Hindlimb muscle (tissue), 1 donor: ENCODE data around the gene GSDME. TPM values are rescaled to one million over a fixed set of nuclear protein-coding genes. Genes with fewer than 3 reads are reported as not detected.
A peak's percentile ranks its signal among the peaks of the same experiment; 100 is the strongest.
"Not testable (repeated sequence)": the region's sequence is repeated elsewhere in the genome, so short reads cannot be mapped to it uniquely, and the experiment has no call there.

ENCODE experiments used
- DNase-seq: peaks from one replicate; pipeline ENCODE4 v3.0.0-alpha.2; 2013
- polyA plus RNA-seq: library from polyadenylated mRNA; unstranded; fragments of 120-200 nt; gene quantifications from one replicate; pipeline ENCODE4 v1.2.1, GENCODE V29; 2013; ENCODE audit not compliant: insufficient read length

The GSDME gene
- polyA plus RNA-seq = 8.0 TPM

DNA sequence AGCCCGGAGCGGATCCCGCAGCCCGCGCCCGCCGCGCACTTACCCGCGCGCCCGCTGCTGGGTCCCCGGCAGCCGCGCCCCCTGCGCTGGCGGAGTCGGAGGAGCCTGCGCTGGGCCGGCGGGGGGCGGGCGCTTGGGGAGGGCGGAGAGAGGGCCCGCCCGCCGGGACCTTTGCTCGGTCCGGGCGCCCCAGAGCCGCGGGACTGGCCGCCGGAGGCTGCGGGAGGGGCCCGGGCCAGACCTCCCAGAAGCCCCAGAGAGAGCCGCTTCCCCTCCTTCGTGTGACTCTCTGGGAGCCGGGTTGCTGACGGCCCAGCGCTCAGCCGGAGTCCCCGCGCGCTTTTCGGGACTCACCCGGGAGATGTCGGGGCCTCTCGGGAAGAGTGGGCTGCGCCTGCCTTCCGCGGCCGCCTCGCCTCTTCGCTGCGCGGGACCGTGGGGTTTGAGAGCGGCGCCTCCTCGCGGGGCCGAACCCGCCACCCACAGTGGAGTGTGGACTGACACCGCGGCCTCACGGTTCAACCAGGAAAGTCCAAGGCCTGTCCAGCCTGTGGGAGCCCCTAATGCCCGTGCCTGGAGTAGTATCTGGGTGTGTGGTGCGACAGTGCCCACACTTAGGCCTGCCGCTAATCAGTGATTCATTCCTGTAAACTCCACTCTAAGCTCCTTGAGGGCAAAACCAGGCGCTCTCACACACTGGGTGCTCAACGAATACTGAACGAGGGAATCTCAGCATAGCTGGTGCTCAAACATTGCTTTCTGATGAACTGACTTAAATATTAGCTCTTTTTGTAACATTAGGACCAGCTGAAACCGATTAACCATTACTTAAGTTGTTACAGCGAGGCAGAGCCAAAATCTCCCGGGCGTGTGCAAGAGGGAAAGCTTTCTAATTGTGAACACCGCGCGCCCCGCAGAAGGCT lies at the start of gene GSDME:
GSDME (minus strand) TSS at position 112 of the 923 bp plus-strand sequence. CDS start 7,690 bp downstream, outside the sequence.
- no peak for DNase-seq

DNA sequence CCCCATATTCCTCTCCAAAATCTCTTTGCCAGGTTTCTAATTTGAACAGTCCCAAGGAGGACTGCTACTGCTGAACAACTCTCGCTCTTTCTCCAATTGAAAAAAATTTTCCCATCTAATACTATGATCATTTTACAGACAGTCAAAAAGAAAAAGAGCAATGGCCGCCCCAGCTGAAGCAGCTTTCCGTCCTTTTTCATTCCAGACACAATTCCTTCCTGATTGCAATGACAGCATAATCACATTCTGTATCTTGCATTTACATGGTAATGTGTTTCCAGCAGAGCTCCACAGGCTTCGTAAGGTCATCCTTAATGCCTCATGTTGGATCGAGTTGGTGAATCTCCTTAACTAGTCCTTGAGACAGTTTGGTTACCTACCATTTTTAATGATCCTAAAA lies 45.0 kb upstream of the GSDME start:
- DNase-seq = no peak

DNA sequence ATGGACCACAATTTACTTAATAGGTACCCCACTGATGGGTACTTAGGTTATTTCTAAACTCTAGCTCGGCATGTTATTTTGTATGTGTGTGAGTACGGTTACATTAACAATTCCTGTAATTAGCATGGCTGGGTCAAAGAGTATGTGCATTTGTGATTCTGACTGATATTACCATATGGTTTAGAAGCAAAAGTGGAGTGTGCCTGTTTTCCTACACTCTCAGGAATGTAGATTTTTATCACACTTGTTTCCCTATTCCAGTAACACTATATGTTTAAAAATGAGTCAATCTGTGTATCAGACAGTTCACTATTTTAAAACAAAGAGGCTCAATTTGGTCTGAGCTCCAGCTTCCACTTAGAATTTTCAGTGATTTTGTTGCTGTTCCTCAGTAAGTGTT lies 44.6 kb upstream of the GSDME start:
- no peak for DNase-seq

DNA sequence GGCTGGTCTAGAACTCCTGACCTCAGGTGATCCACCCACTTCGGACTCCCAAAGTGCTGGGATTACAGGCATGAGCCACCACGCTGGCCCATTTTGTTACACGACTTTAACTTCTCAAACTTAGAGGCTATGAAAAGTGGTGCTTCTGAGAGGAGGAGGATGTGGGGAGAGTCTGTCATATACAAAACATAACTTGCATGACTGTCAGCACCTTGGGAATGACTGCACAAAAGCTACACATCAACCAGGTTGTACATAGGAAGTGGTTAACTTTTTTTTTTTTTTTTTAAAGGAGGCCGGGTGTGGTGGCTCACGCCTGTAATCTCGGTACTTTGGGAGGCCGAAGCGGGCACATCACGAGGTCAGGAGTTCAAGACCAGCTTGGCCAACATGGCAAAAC lies 43.4 kb upstream of the GSDME start:
- no peak for DNase-seq

DNA sequence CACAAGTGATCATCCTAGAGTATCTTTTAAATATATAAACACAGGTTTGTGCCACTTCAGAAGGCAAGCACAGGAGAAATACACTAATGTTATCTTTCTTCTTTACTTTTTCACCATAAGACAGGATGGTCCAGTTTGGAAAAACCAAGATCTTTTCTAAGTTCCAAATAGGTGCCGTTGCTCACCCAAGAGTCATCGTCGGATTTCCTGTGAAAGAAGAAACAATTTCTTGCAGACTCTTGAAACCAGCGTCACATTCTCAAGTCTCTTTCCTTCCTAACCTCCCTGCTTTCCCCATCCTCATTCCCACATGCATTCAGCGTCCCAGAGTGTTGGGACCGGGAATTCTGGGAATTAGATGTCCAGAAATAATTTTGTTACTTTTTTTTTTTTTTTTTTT lies 42.8 kb upstream of the GSDME start:
- DNase-seq = no peak

DNA sequence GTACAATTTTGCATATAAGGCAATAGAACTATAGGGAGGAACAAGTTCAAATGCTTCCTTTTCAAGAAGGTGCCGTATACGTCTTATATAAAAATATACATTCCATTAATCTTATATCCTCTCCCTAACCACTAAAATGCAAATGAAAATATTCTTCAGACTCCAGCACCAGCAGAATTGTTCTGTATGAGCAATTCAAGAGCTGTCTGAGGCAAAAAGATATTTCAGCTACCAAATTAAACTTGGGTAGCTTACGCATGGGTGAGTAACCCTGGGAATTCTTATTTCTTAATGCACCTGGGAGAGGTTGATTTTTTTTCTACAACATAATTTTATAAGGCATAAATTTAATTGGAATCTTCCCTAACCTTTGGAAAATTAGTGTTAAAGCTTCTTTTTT lies 42.2 kb upstream of the GSDME start:
- no peak for DNase-seq

DNA sequence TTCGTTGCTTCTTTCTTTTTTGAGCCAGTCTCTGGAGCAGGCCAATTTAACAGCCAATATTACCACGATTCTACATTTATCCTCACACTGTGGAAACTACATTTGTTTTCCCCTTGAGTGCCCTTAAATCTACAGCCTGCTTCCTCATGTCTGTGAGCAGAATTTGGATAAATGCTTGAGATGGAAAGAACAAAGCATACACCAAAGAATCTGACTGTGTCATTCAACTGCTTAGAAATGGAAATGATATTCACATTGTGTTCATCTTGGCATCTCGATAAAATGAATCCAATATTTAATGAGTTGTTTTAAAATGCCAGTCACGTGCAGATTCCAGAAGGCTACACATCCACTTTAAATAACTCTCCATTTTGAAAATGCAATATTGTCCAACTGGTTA lies 41.0 kb upstream of the GSDME start:
- DNase-seq = no peak

DNA sequence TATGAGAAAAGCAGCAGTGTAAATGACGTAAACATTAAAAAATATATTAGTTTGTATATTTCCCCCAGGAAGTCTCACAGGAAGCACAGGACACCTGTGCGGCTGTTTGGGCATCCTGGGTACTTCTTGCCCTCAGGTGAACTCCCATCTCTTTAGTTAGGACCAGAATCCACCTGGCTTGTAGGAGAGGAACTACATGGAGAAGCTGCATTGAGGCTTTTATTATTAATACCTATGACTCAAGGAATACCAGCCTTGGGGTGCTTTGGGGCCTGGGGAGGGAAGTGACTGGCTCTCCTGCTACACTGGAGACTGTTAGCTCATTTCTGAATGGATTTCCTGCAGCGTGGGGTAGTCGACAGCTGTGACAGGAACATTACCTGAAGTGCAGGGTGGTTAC lies 40.0 kb upstream of the GSDME start:
- DNase-seq = no peak

DNA sequence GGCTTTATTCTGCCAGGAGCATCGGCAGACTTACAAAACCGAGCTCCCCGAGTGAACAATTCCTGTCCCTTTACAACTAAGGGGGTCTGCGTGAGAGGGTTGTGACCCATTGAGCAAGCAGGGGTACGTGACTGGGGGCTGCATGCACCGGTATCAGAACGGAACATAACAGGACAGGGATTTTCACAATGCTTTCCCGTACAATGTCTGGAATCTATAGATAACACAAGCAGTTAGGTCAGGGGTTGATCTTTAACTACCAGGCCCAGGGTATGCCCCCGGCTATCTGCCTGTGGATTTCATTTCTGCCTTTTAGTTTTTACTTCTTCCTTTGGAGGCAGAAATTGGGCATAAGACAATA lies 38.1 kb upstream of the GSDME start:
- DNase-seq = no peak

DNA sequence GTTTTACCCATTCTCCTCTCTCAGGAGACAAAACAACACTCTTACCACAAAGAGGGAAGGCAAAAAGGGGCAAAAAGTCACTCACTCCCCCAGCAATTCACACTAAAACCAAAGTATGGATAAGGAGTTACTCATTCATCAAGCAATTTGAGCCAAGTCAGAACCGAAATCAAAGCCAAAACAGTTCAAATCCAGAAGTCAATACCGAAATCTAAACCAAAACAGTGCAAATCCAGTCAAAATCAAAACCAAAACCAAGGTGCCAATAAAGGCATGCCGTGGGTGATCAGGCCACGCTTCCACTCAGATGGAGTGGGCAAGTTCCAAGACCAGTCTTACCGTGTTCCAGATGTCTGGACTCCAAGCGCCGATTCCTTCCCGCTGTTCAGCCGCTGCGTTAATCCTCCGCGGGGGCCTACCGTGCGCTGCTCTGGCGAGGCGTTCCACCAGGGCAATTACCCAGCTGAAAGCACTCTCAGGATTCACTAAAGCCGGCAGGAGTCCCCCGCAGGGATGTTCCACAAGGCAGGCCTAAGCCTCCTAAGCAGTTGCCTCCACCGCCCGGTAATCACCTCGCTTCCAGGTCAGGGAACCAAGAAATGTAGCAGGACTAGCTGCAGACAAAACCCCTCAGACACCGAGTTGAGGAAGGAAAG lies 37.6 kb upstream of the GSDME start:
- not testable (repeated sequence) for DNase-seq

DNA sequence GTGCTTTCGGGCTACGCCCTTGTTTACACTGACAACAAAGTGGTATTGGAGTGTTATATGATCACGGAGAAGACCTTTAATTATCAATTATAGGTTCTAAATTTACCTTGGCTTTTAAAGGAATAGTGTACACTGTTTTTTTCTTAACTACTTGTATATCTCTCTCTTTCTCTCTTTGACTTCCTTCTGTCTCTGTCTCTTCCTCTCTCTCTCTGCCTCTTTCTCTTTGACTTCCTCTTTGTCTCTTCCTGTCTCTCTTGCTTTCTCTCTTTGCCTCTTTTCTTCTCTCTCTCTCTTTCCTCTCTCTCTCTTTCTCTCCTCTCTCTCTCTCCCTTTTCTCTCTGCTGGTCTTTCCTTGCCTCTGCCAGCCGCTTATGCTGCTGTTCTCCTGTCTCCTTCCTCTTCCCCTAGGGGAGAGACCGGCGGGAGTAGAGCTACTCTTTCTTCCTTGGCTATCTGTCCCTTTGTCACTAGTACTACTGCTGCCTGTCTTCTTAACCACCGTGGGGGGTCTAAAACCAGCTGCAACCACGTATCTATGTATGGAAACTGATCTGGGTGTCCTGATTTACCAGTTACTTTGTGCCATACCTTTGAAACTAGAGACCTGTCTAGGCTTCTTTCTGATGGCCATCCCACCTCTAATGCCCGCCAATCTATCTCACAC lies 36.9 kb upstream of the GSDME start:
- no peak for DNase-seq

DNA sequence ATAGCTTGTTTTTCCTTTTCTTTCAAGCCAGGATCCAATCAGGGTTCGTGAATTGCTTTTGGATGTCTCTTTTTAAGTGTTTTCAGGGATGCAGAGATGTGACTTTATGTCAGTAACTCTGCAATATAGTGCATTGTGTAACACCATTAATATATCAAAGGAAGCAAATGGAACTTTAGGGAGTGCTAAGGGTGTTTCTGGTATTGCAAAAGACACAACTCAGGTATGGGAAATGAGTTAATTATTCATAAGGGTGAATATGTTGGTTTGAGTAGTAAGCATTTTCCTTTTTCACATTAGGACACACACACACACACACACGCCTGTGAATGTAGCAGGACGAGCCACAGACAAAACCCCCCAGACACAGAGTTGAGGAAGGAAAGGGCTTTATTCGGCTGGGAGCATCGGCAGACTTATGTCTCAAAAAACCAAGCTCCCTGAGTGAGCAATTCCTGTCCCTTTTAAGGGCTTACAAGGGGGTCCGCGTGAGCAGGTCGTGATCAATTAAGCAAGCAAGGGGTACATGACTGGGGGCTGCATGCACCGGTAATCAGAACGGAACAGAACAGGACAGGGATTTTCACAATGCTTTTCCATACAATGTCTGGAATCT lies 31.8 kb upstream of the GSDME start:
- DNase-seq = no peak

DNA sequence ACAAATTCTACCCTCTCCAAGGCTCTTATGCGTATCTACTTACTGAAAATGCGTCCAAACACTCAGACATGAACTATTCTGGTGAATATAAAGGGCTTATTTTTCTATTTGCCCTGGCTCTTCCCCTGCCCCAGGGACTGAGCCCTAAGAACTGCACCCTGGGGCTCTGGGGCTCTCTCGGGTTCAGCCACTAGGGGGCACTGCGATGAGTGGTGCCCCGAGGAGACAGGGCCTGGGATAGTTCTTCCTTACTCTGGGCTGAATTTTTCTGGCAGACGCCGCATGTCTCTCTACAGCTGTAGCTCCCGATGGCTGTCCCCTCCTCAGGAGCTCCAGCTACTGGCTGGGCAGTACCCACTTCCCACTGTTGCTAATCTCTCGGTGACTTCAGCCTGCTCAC lies 30.8 kb upstream of the GSDME start:
- no peak for DNase-seq

DNA sequence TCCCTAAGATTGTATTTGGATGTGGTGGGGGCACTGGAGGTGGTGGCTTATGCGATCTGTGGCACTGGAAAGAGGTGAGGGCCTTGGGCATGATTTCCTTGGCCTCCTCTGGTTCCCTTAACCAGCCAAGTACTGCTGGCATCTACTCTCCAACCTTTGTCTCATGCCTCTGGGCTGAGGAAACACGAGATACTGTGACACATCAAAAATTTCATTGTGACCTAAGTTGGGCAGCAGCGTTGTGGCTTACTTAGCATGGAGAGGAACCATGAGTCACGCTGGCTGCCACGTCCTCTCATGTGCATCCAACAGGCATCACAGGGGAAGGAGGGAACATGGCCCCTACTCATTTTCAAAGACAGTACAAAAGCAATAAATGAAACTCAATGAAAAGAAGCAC lies 29.7 kb upstream of the GSDME start:
- no peak for DNase-seq

DNA sequence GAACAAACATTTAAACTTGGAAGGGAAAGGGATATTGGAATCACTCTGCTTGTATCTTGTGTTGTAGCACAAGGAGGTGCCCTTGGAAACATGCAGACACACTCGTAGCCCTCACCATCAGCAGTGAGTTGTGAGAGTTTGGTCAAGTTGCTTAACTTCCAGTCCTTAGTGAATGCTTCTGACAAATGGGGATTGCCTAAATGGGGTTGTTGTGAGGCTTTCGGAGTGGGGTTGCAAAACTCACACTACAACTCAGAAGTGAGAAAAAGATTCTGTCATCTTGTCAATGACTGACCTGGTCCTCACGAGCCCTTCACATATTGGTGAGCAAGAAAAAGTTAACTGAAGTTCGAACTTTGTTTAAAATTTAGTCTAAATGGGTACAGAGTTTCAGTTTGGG lies 29.0 kb upstream of the GSDME start:
- DNase-seq = no peak

DNA sequence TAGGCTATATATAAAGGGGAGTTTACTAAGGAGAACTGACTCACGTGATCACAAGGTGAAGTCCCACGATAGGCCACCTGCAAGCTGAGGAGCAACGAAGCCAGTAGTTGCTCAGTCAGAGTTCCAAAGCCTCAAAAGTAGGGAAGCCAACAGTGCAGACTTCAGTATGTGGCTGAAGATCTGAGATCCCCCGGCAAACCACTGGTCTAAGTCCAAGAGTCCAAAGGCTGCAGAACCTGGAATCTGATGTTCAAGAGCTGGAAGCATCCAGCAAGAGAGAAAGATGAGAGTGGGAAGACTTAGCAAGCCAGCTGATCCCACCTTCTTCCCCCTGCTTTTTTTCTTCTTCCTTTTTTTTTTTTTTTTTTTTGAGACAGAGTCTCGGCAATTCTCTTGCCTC lies 27.0 kb upstream of the GSDME start:
- no peak for DNase-seq

DNA sequence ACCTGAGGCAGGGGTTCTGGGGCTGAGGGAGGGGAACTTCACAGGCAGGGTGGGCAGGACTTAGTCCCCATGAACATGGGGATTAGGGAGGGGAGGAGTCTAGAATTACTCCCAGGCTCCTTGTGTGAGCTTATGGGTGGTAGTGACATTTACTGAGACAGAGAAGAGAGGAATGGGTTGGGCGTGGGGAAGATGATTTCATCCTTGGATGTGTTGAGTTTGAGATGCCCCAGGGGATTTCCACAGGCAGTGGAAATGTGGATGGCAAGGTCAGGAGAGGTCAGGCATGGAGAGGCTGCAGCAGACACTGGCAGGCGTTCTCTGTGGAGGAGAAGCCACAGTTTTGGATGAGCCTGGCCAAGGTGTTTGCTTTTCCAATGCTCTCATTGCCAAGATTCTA lies 26.4 kb upstream of the GSDME start:
- DNase-seq = no peak

DNA sequence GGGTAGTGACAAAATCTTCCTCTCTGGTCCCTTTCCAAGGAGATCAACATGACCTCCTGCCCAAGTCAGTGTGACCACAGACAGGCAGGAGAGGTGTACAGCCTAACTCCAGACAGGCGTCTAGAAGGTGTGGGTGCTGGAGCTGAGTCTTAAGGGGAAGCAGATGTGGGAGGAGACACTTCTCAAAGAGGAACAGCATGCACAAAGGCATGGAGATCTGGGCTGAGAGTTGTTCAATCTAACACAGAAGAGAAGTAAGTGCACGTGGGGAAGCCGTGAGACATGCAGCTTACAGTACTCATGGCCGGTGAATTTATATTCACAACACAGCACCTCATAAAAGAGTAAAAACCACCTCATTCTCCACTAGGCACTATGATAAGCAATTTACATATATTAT lies 23.8 kb upstream of the GSDME start:
- no peak for DNase-seq

DNA sequence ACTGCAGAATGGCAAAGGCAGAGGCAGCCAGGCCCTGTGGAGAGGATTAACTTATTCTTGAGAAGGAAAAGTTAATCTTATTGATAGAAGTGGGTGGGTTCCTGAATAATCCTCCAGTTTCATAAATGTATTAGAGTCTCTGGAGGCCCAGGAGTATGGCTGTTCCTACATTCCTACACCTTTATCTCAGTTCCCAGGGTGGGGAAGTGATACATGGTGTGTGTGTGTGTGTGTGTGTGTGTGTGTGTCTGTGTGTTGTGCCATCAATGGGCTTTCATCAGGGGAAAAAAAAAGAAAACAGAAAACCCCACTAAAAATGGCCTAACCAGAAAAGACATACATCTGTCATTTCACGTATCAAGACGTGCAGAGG lies 22.0 kb upstream of the GSDME start:
- DNase-seq = no peak

DNA sequence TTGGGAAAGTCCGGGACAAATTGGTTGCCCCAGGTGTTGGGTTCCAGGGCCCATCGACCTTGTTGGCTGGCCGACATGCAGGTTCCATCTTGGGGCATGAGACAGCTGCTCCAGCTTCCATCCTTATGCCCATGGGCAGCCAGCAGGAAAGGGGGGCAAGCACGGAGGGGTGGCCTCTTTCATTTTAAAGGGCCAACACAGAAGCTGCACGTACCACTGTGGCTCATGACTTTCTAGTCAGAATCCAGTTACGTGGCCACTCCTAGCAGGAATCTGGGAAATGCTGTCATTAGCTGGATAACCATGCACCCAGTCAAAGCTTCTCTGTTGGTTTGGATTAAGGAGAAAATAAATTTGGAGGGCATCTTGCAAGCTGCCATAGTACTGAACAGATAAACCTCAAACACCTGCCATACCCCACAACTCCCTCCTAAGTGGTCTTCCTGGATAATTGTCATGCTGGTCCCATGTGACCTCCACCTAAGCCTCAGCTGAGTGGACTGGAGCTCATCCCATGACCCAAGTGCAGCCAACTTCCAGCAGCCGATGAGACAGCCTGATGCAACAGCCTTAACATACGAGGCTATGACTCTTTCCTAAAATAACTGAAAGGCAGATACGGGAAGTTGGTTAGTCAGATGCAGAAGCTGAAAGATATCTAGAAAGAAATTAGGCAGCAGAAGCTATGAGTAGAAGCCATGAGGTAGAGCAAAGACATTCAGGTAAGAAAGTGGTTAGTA lies 21.4 kb upstream of the GSDME start:
- peak; percentile 29 for DNase-seq

DNA sequence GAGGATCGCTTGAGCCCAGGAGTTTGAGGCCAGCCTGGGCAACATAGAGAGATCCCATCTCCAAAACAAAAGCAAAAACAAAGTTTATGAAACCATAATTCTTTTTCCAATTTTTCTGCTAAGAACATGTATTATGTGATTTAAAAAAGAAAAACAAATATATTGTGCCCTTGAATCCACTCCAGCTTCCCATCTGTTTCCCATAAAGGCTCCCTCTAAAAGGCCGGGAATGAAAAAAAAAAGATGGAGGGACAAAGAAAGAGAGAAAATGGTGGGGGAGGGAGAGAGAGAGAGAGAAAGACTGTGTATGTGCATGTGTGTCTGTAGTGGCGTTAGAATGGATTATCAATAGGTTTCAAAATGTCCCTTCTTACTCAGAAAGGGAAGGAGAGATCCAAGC lies 20.5 kb upstream of the GSDME start:
- no peak for DNase-seq

DNA sequence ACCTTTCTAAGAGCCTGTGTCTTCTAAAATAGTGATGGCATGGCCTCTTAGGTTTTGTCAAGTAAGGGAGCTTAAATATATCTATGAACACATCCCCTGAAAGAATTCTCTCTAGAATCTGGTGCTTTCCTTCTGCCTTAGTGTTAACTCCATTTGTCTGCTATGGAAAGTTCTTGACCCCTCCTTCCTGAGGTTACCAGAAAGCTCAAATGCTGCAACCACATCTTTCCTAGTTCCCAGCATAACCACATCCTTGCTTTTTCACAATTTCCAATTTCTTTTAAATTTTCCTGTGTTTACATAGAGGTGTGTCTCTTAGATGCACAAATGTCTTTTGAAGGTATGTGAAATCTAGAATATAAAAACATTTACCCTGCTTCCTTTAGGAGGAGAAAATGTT lies 16.4 kb upstream of the GSDME start:
- DNase-seq = no peak

DNA sequence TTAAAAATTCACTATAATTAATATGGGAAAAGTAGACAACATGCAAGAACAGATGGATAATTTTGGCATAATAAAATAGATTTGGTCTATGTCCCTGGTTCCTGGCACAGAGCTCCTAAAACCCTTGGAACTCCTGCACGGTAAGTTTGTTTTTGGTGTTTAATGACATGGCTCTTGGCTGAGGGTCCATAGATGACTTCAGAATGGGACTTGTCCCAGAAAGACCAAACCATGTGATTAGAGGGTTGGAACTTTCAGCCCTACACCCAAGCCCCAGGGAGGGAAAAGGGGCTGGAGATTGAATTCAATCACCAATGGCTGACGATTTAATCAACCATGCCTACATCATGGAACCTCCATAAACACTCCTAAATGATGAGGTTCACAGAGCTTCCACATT lies 12.6 kb upstream of the GSDME start:
- peak; percentile 40 for DNase-seq
